Endothelial cell of umbilical vein (primary cell): ENCODE results near the gene KANK2. TPM values are rescaled to one million over a fixed set of nuclear protein-coding genes. Genes with fewer than 3 reads are reported as not detected.

Experiments used
- Bru-seq: library from RNA; stranded (reverse); fragments of 400-500 nt; gene quantifications from one replicate; lab custom pipeline; 2021; lab: Mats Ljungman, UMichigan
- BruChase-seq, 2 experiments: library from RNA; stranded (reverse); fragments of 400-500 nt; gene quantifications; one replicate each; lab custom pipeline; 2021; lab: Mats Ljungman, UMichigan
- BruUV-seq: library from RNA; stranded (reverse); fragments of 400-500 nt; replicated peaks from 2 replicates; lab custom pipeline; 2021; lab: Mats Ljungman, UMichigan
- CTCF ChIA-PET: fragments of 300-600, 350-600 bp; sonication (Branson Sonifier 250); formaldehyde crosslinking; loops from one replicate; lab custom pipeline; 2021; ENCODE audit warnings: antibody characterized with exemption, inconsistent platforms; lab: Charles Lee
- POLR2A ChIA-PET: fragments of 300-600, 350-600 bp; sonication (Branson Sonifier 250); formaldehyde crosslinking; loops from one replicate; lab custom pipeline; 2021; ENCODE audit warnings: antibody characterized with exemption, inconsistent platforms; lab: Charles Lee
- DNase-seq: peaks from one replicate; pipeline ENCODE4 v3.0.0-alpha.2; 2011; ENCODE audit warnings: low read depth, low spot score
- FAIRE-seq: peaks from 2 replicates; lab custom pipeline; 2011; peaks lifted over from hg19 to GRCh38; lab: Jason Lieb, UNC
- H2AFZ ChIP-seq: 2 replicates; pipeline ENCODE4 v1.6.0; 2012; ENCODE audit warnings: low read depth, low read length, control low read depth, inconsistent platforms
- H3K27ac ChIP-seq: 2 replicates; pipeline ENCODE4 v1.5.1; 2011; ENCODE audit warnings: low read depth, mild to moderate bottlenecking, control low read depth, low read length, moderate library complexity; ENCODE audit not compliant: insufficient read depth
- H3K27me3 ChIP-seq, 2 experiments: 2 replicates each; pipeline versions ENCODE4 v1.6.0 to v1.6.1; 2011; ENCODE audit warnings: low read length in 2 of 2, mixed read lengths in 1 of 2; ENCODE audit not compliant: control insufficient read depth in 2 of 2, insufficient read depth in 2 of 2
- H3K36me3 ChIP-seq, 2 experiments: 2 replicates in 1 of 2; 3 replicates in 1 of 2; pipeline ENCODE4 v1.5.1; 2011; ENCODE audit warnings: low read length in 2 of 2, mild to moderate bottlenecking in 1 of 2, moderate library complexity in 1 of 2; ENCODE audit not compliant: control insufficient read depth in 2 of 2, insufficient read depth in 2 of 2; ENCODE audit errors: extremely low read depth in 1 of 2
- H3K4me1 ChIP-seq: 3 replicates; pipeline ENCODE4 v1.5.1; 2011; ENCODE audit warnings: mild to moderate bottlenecking, low read length; ENCODE audit not compliant: control insufficient read depth, insufficient read depth; ENCODE audit errors: extremely low read depth
- H3K4me2 ChIP-seq: 2 replicates; pipeline ENCODE4 v1.6.1; 2011; ENCODE audit warnings: low read length, control low read depth, mixed read lengths; ENCODE audit not compliant: insufficient read depth
- H3K4me3 ChIP-seq, 3 experiments: fragments of 200-600 bp in 1 of 3; sonication (generic), shearing (Covaris generic) in 1 of 3; replicated peaks in 1 of 3; 2 replicates each; pipeline ENCODE4 v1.5.1; 2011 to 2016; ENCODE audit warnings: control low read depth in 3 of 3, low read length in 3 of 3, mild to moderate bottlenecking in 2 of 3, inconsistent platforms in 1 of 3, low read depth in 1 of 3, moderate library complexity in 1 of 3; ENCODE audit not compliant: insufficient read depth in 1 of 3
- H3K79me2 ChIP-seq: 2 replicates; pipeline ENCODE4 v1.6.0; 2012; ENCODE audit warnings: low read length, inconsistent platforms; ENCODE audit not compliant: control insufficient read depth, insufficient read depth
- H3K9ac ChIP-seq: replicated peaks from 2 replicates; pipeline ENCODE3; 2011; ENCODE audit warnings: low read length, control low read depth; ENCODE audit not compliant: insufficient read depth; ENCODE audit errors: extremely low read depth
- H3K9me1 ChIP-seq: replicated peaks from 3 replicates; pipeline ENCODE4 v1.6.0; 2011; ENCODE audit warnings: mild to moderate bottlenecking, low read length; ENCODE audit not compliant: control insufficient read depth, insufficient read depth; ENCODE audit errors: extremely low read depth
- H3K9me3 ChIP-seq: replicated peaks from 2 replicates; pipeline ENCODE4 v1.5.1; 2012; ENCODE audit warnings: low read length, inconsistent platforms; ENCODE audit not compliant: control insufficient read depth, insufficient read depth
- H4K20me1 ChIP-seq: replicated peaks from 2 replicates; pipeline ENCODE3; 2011; ENCODE audit warnings: mild to moderate bottlenecking, low read length; ENCODE audit not compliant: control insufficient read depth, insufficient read depth; ENCODE audit errors: extremely low read depth
- EZH2 ChIP-seq: IDR thresholded peaks from 2 replicates; pipeline ENCODE4 v1.6.1; 2012; ENCODE audit warnings: borderline replicate concordance, low read depth, mild to moderate bottlenecking, moderate library complexity, low read length, inconsistent platforms; ENCODE audit not compliant: severe bottlenecking
- FOS ChIP-seq: IDR thresholded peaks from 2 replicates; pipeline ENCODE4 v1.6.1; 2011; ENCODE audit warnings: mild to moderate bottlenecking, low read length, moderate library complexity, borderline replicate concordance; ENCODE audit not compliant: insufficient read depth
- GATA2 ChIP-seq: IDR thresholded peaks from 2 replicates; pipeline ENCODE4 v1.7.0; 2011; ENCODE audit warnings: low read depth, mild to moderate bottlenecking, moderate library complexity, mixed read lengths, low read length; ENCODE audit not compliant: insufficient read length, insufficient read depth
- JUN ChIP-seq: IDR thresholded peaks from 2 replicates; pipeline ENCODE4 v1.6.1; 2011; ENCODE audit warnings: borderline replicate concordance, low read depth; ENCODE audit not compliant: insufficient read length, insufficient read depth
- MYC ChIP-seq: IDR thresholded peaks from one replicate; pipeline ENCODE4 v1.6.1; 2011; ENCODE audit warnings: mild to moderate bottlenecking, low read depth, low read length
- POLR2A ChIP-seq: IDR thresholded peaks from 2 replicates; pipeline ENCODE4 v1.6.1; 2012; ENCODE audit warnings: low read depth, mild to moderate bottlenecking, control low read depth, low read length
- POLR2AphosphoS5 ChIP-seq: IDR thresholded peaks from 2 replicates; pipeline ENCODE4 v1.6.1; 2012; ENCODE audit warnings: low read depth, mild to moderate bottlenecking, control low read depth, low read length, moderate library complexity; ENCODE audit not compliant: insufficient read depth
- dilution Hi-C: fragments of 300-500 bp; cut with MboI; formaldehyde crosslinking; loops from one replicate; pipeline ENCODE4 v1.15.0; 2019; ENCODE audit warnings: low sequenced_read_pairs; ENCODE audit not compliant: extremely low pct_ligation_motif_present
- intact Hi-C: fragments of 100-400 bp; cut with micrococcal nuclease; formaldehyde crosslinking; loops from one replicate; pipeline ENCODE4 v1.10.0; 2022
- long read RNA-seq: library from polyadenylated mRNA; stranded (forward); transcript quantifications from one replicate; pipeline ENCODE4 v2.0.0, GENCODE V29; 2021
- polyA minus RNA-seq, 3 experiments: library from RNA; depleted of rRNA, polyadenylated mRNA; stranded (reverse); fragments of >200 nt; gene quantifications; 1 replicate in 1 of 3; 2 replicates in 2 of 3; pipeline ENCODE4 v1.2.3, GENCODE V29; 2011
- polyA plus RNA-seq, 4 experiments: library from polyadenylated mRNA; depleted of rRNA in 3 of 4; stranded (reverse) in 3 of 4; unstranded in 1 of 4; fragments of >200 nt; gene quantifications; 2 replicates each; pipeline versions ENCODE4 v1.2.1 to v1.2.3, GENCODE V29; 2011 to 2012; ENCODE audit warnings: missing spikeins in 1 of 4
- total RNA-seq: library from RNA; stranded (reverse); gene quantifications from 2 replicates; pipeline ENCODE4 v1.2.3, GENCODE V29; 2021
- TF ChIP-seq, protein P1 (sequence below), 2 donors: IDR thresholded peaks; 1 replicate in 1 of 2; 2 replicates in 1 of 2; pipeline ENCODE4 v1.5.1; 2011; ENCODE audit warnings: low read length in 2 of 2, mild to moderate bottlenecking in 2 of 2, moderate library complexity in 2 of 2, control low read depth in 1 of 2, inconsistent platforms in 1 of 2, low read depth in 1 of 2; ENCODE audit not compliant: insufficient read depth in 1 of 2; ENCODE audit errors: extremely low read depth in 1 of 2
- TF ChIP-seq, protein P2 (sequence below): IDR thresholded peaks from 2 replicates; pipeline ENCODE4 v1.6.1; 2011; ENCODE audit not compliant: insufficient read depth, insufficient read length

KANK2 gene
- total RNA-seq = 77.9 and 78.0 TPM in 2 replicates
- polyA plus RNA-seq = 41.7 and 48.1 TPM in 2 replicates
- 37.0 and 37.1 TPM in 2 replicates for polyA plus RNA-seq (2011; cell fraction: cytosol; rRNA removed)
- 101 and 115 TPM in 2 replicates for polyA plus RNA-seq (2011; cell fraction: nucleus; rRNA removed)
- 49.4 and 55.2 TPM in 2 replicates for polyA plus RNA-seq (2012)
- 75.6 and 93.5 TPM in 2 replicates for polyA minus RNA-seq
- polyA minus RNA-seq (2011; cell fraction: cytosol; rRNA and poly(A)+ RNA removed) = 60.2 TPM
- polyA minus RNA-seq (2011; cell fraction: nucleus; rRNA and poly(A)+ RNA removed) = 52.0 and 75.1 TPM in 2 replicates
- Bru-seq, nascent RNA = percentile 66 among the genes with signal in this experiment
- percentile 88 among the genes with signal in this experiment for BruChase-seq, experiment 1, labeled RNA remaining after a 6-hour chase
- percentile 82 among the genes with signal in this experiment for BruChase-seq, experiment 2, labeled RNA remaining after a 2-hour chase
- long read RNA-seq, partial matches to known transcripts = 6 of 40 reads
- long read RNA-seq, other reads (novel, unspliced or antisense) = 30 of 40 reads

DNA sequence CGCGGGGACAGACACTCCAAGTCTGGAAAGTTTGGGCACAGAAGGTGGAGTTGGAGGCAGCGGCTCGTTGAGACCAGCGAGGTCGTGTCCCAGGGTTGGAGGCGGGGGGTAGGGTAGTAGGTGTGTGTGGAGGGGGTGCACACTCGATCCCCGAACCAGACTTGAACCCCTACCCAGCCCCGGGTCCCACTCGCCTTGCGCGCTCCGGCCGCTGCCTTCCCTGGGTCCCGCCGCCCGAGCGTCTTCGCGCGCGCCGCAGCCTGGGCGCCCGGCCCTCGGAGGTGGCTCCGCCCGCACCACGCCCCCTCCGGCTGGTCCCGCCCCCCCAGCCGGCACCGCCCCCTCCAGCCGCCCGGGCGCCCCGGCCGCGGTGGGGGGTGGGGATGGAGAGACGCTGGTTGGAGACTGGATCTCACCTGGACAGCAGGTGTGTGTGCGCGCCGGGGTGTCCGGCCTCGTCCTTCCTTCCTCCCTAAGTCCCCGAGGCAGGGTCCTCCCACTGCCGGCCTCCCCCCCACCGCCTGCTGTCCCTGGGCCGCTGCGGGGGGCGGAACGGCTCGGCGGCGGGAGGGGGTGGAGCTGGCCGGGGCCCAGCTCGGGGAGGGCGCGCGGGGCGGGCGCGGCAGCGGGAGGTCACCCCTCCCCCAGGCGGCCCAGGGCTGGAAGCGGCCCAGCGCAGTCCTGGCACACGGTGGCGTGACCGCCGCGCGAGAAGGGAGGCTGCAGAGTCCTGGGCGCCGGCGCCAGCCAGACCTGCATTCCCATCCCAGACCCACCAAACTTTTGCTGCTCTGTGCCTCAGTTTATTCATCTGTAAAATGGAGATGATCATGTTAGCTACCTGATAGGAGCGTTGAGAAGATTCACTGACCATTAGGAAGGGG lies at the start of gene KANK2:
Gene KANK2 (minus strand): TSS at position 255 of the 884 bp plus-strand sequence. CDS start 3,034 bp downstream, outside the sequence.
- Histone ChIP-seq H3K9ac (peak within 1 kb of the TSS; percentile 81), H3K4me3 (peak within 1 kb of the TSS; percentile 52 to 87 (median 69)), H3K4me1 (peaks cover 19% of the 10 kb centered on the region), H3K9me3 (no peaks in the 10 kb centered on the region), H3K79me2 (peaks cover 33% of the 10 kb centered on the region), H3K27me3 (no peaks in the 10 kb centered on the region), H4K20me1 (no peaks in the 10 kb centered on the region), H3K36me3 (peaks cover 10 to 38% of the 10 kb centered on the region in 2 experiments), H3K27ac (peak within 1 kb of the TSS; percentile 71), H3K9me1 (no peaks in the 10 kb centered on the region), H3K4me2 (peak within 1 kb of the TSS; percentile 59), H2AFZ (peak within 1 kb of the TSS; percentile 34)
- BruUV-seq = no TSS peak
- ChIA-PET CTCF (interaction anchor here (1.0 to 2.2 kb wide), 5 partner anchors 10 to 162 kb away, joined by 3 to 17 read pairs (median 5); no protein-coding TSS in a partner anchor), POLR2A (interaction anchor here (0.6 kb wide), 1 partner anchor 72 kb away, joined by 3 read pairs; no protein-coding TSS in a partner anchor)
- FAIRE-seq = peak; percentile 81
- peak; percentile 68 for TF ChIP-seq POLR2AphosphoS5
- no peak for TF ChIP-seq GATA2
- peak; percentile 84 for TF ChIP-seq POLR2A
- dilution Hi-C loops (no loop called here), intact Hi-C loops (loop anchor here (1.0 to 2.0 kb wide), 3 partner anchors 19 to 55 kb away; no protein-coding TSS in a partner anchor)
- DNase-seq = peak; percentile 71

DNA sequence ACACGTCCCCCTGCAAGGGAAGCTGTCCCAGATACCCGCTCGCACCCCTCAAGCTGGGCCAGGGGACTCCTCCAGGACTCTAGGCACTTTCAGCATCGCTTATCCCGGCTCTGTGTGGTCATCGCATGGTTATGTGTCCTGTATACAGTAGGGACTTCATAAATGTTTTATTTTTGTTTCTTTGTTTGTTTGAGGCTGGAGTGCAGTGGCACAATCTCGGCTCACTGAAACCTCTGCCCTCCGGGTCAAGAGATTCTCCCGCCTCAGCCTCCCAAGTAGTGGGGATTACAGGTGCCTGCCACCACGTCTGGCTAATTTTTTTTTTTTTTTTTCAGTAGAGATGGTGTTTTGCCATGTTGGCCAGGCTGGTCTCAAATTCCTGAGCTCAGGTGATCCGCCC lies 49.6 kb upstream of the KANK2 start:
- DNase-seq = no peak
- Histone ChIP-seq H3K9ac (no peak overlapping the region), H3K4me1 (peaks cover 9% of the 10 kb centered on the region), H3K27me3 (no peaks in the 10 kb centered on the region), H3K79me2 (no peaks in the 10 kb centered on the region), H4K20me1 (no peaks in the 10 kb centered on the region), H3K9me1 (no peaks in the 10 kb centered on the region), H3K27ac (no peak overlapping the region), H3K9me3 (no peaks in the 10 kb centered on the region), H2AFZ (no peak overlapping the region), H3K36me3 (peaks cover 12 to 40% of the 10 kb centered on the region in 2 experiments), H3K4me2 (no peak overlapping the region), H3K4me3 (no peak overlapping the region)
- no TSS peak for BruUV-seq
- POLR2A ChIA-PET = no interaction called here
- intact Hi-C loops = no loop called here
- CTCF ChIA-PET = interaction anchor here (0.5 kb wide), 1 partner anchor 800 kb away, joined by 4 read pairs; no protein-coding TSS in a partner anchor
- dilution Hi-C loops = no loop called here
- TF ChIP-seq MYC (no peak), EZH2 (no peak), GATA2 (no peak), FOS (no peak), POLR2AphosphoS5 (no peak), POLR2A (no peak), JUN (no peak)
- TF ChIP-seq, protein P1, sequence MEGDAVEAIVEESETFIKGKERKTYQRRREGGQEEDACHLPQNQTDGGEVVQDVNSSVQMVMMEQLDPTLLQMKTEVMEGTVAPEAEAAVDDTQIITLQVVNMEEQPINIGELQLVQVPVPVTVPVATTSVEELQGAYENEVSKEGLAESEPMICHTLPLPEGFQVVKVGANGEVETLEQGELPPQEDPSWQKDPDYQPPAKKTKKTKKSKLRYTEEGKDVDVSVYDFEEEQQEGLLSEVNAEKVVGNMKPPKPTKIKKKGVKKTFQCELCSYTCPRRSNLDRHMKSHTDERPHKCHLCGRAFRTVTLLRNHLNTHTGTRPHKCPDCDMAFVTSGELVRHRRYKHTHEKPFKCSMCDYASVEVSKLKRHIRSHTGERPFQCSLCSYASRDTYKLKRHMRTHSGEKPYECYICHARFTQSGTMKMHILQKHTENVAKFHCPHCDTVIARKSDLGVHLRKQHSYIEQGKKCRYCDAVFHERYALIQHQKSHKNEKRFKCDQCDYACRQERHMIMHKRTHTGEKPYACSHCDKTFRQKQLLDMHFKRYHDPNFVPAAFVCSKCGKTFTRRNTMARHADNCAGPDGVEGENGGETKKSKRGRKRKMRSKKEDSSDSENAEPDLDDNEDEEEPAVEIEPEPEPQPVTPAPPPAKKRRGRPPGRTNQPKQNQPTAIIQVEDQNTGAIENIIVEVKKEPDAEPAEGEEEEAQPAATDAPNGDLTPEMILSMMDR (IDR thresholded peaks at IDR 0.05; ENCODE audit: extremely low read depth in 1 of 2, insufficient read depth in 1 of 2, low read depth in 1 of 2, low read length in 2 of 2) = no peak
- TF ChIP-seq, protein P2, sequence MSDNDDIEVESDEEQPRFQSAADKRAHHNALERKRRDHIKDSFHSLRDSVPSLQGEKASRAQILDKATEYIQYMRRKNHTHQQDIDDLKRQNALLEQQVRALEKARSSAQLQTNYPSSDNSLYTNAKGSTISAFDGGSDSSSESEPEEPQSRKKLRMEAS = no peak
- FAIRE-seq = no peak
